Measurements from ENCODE around the gene C17orf100. TPM values are rescaled to one million over a fixed set of nuclear protein-coding genes. Genes with fewer than 3 reads are reported as not detected.

The C17orf100 gene
- total and polyA plus RNA-seq, 2 of the 13 experiments (the other 11 are each of a cell fraction or from before 2014, with no cell fraction given): 3.6 to 8.7 TPM

GRCh38 chr17:6683081-6683684 lies 31.6 kb downstream of the C17orf100 start (continued):
- TF ChIP-seq ZNF747 (CRISPR knock-in tag; IDR thresholded peaks at IDR 0.05; ENCODE audit: borderline replicate concordance) (no peak), SYNCRIP (IDR thresholded peaks at IDR 0.05; ENCODE audit: insufficient read depth, low read depth, low read length) (no peak), ZSCAN25 (CRISPR knock-in tag; IDR thresholded peaks at IDR 0.05) (no peak), ZNF430 (CRISPR knock-in tag; IDR thresholded peaks at IDR 0.05) (0 out of 2 replicates have a peak, but pooled peaks have one; percentile 64), FIP1L1 (IDR thresholded peaks at IDR 0.05; ENCODE audit: borderline replicate concordance, insufficient read depth, low read depth, low read length) (no peak), ZNF207 (IDR thresholded peaks at IDR 0.05; ENCODE audit: borderline replicate concordance) (no peak), KAT2B (IDR thresholded peaks at IDR 0.05; ENCODE audit: borderline replicate concordance, low read depth, low read length) (no peak), ZNF577 (CRISPR knock-in tag; IDR thresholded peaks at IDR 0.05; ENCODE audit: borderline replicate concordance, low read depth) (no peak), RORA (CRISPR knock-in tag; IDR thresholded peaks at IDR 0.05) (no peak), ZNF501 (CRISPR knock-in tag; IDR thresholded peaks at IDR 0.05) (no peak; the same call in 1 of the 2 replicates), FOXK2 (IDR thresholded peaks at IDR 0.05) (no peak), POLR2A (IDR thresholded peaks at IDR 0.05; ENCODE audit: insufficient read depth in 1 of 2, low read depth in 2 of 2, low read length in 2 of 2) (peak in 1 of 2 experiments; percentile 10; a peak in 2 of 4 replicates), ZNF674 (CRISPR knock-in tag; IDR thresholded peaks at IDR 0.05; ENCODE audit: low read depth) (no peak), PAX8 (CRISPR knock-in tag; IDR thresholded peaks at IDR 0.05; ENCODE audit: borderline replicate concordance) (no peak), ESRRA (CRISPR knock-in tag; IDR thresholded peaks at IDR 0.05; ENCODE audit: low read depth) (no peak)
- TF ChIP-seq, protein P1, sequence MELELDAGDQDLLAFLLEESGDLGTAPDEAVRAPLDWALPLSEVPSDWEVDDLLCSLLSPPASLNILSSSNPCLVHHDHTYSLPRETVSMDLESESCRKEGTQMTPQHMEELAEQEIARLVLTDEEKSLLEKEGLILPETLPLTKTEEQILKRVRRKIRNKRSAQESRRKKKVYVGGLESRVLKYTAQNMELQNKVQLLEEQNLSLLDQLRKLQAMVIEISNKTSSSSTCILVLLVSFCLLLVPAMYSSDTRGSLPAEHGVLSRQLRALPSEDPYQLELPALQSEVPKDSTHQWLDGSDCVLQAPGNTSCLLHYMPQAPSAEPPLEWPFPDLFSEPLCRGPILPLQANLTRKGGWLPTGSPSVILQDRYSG (CRISPR knock-in tag; IDR thresholded peaks at IDR 0.05): 0 out of 2 replicates have a peak, but pooled peaks have one; percentile 43
- TF ChIP-seq, protein P2, sequence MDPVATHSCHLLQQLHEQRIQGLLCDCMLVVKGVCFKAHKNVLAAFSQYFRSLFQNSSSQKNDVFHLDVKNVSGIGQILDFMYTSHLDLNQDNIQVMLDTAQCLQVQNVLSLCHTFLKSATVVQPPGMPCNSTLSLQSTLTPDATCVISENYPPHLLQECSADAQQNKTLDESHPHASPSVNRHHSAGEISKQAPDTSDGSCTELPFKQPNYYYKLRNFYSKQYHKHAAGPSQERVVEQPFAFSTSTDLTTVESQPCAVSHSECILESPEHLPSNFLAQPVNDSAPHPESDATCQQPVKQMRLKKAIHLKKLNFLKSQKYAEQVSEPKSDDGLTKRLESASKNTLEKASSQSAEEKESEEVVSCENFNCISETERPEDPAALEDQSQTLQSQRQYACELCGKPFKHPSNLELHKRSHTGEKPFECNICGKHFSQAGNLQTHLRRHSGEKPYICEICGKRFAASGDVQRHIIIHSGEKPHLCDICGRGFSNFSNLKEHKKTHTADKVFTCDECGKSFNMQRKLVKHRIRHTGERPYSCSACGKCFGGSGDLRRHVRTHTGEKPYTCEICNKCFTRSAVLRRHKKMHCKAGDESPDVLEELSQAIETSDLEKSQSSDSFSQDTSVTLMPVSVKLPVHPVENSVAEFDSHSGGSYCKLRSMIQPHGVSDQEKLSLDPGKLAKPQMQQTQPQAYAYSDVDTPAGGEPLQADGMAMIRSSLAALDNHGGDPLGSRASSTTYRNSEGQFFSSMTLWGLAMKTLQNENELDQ (CRISPR knock-in tag; IDR thresholded peaks at IDR 0.05; ENCODE audit: borderline replicate concordance): no peak
- TF ChIP-seq, protein P3, sequence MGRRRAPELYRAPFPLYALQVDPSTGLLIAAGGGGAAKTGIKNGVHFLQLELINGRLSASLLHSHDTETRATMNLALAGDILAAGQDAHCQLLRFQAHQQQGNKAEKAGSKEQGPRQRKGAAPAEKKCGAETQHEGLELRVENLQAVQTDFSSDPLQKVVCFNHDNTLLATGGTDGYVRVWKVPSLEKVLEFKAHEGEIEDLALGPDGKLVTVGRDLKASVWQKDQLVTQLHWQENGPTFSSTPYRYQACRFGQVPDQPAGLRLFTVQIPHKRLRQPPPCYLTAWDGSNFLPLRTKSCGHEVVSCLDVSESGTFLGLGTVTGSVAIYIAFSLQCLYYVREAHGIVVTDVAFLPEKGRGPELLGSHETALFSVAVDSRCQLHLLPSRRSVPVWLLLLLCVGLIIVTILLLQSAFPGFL (CRISPR knock-in tag; IDR thresholded peaks at IDR 0.05): no peak
- TF ChIP-seq, protein P4, sequence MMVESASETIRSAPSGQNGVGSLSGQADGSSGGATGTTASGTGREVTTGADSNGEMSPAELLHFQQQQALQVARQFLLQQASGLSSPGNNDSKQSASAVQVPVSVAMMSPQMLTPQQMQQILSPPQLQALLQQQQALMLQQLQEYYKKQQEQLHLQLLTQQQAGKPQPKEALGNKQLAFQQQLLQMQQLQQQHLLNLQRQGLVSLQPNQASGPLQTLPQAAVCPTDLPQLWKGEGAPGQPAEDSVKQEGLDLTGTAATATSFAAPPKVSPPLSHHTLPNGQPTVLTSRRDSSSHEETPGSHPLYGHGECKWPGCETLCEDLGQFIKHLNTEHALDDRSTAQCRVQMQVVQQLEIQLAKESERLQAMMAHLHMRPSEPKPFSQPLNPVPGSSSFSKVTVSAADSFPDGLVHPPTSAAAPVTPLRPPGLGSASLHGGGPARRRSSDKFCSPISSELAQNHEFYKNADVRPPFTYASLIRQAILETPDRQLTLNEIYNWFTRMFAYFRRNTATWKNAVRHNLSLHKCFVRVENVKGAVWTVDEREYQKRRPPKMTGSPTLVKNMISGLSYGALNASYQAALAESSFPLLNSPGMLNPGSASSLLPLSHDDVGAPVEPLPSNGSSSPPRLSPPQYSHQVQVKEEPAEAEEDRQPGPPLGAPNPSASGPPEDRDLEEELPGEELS (CRISPR knock-in tag; IDR thresholded peaks at IDR 0.05): peak; percentile 76
- TF ChIP-seq, protein P5, sequence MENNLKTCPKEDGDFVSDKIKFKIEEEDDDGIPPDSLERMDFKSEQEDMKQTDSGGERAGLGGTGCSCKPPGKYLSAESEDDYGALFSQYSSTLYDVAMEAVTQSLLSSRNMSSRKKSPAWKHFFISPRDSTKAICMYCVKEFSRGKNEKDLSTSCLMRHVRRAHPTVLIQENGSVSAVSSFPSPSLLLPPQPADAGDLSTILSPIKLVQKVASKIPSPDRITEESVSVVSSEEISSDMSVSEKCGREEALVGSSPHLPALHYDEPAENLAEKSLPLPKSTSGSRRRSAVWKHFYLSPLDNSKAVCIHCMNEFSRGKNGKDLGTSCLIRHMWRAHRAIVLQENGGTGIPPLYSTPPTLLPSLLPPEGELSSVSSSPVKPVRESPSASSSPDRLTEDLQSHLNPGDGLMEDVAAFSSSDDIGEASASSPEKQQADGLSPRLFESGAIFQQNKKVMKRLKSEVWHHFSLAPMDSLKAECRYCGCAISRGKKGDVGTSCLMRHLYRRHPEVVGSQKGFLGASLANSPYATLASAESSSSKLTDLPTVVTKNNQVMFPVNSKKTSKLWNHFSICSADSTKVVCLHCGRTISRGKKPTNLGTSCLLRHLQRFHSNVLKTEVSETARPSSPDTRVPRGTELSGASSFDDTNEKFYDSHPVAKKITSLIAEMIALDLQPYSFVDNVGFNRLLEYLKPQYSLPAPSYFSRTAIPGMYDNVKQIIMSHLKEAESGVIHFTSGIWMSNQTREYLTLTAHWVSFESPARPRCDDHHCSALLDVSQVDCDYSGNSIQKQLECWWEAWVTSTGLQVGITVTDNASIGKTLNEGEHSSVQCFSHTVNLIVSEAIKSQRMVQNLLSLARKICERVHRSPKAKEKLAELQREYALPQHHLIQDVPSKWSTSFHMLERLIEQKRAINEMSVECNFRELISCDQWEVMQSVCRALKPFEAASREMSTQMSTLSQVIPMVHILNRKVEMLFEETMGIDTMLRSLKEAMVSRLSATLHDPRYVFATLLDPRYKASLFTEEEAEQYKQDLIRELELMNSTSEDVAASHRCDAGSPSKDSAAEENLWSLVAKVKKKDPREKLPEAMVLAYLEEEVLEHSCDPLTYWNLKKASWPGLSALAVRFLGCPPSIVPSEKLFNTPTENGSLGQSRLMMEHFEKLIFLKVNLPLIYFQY (CRISPR knock-in tag; IDR thresholded peaks at IDR 0.05; ENCODE audit: borderline replicate concordance): no peak
